Measurements from ENCODE around the gene MRPS31.
"Not testable (repeated sequence)": the region's sequence is repeated elsewhere in the genome, so short reads cannot be mapped to it uniquely, and the experiment has no call there.

The MRPS31 gene

DNA sequence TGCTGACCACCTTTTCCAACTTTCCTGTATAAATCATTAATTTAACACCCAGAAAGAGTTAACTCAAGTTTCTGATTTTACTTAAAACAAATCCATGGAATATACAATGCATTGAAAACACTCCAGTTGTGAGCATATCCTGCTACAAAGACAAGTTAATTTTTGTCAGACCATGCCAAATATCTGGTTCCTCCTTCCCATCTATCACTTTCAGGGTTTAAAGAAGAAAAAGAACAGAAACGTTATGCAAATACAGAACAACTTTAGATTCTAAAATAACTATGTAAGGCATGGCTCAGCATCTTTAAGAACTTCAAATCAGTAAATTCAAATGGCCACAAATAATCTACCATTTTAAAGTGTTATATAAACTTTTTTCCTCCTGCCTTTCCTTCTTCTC lies 14.9 kb downstream of the MRPS31 start:
- DNase-seq, result no peak

DNA sequence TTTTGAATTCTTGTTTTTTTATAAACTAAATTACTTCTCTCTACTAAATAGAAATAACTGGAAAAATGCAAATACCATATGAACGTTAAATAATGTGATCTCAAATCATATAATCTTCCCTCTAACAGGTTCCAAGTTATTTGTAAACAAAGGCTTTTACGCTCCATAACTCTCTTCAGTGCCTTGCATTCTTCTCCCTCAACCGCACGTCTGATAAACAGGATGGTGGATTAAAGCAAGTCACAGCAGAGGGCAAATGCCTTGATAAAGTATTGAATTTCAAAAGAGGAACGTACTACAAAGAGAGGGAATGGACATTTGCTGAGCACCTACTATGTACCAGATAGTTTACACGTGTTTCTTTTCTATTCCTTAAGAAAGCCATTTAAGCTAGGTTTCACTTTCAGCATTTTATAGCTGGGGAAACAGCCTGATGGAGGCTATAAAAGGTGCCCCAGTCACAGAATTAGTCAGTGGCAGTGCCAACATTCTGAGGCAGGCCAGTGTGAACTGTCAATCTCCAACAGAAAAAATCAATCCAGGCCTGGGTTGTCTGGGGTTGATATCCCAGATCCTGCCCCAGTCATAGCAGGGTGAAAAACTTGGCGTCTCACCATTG lies 15.8 kb downstream of the MRPS31 start:
- no peak for DNase-seq

DNA sequence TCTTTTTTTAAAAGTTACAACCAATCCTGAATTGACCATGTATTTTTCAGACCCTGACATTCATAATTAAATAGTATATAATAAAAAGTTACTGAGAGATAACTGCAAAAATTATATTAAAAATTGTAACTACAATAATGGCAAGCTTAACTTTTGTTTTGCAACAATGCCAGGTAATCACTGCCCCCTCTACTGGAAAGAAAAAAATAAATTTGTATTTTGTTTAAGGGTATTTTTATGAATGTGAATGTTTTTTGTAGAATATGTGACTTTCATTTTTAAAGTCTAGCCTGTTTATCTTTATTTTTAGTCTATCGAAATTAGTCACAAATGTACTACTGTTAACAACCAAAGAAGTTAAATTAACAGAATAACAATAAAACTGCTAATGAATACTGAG lies 21.7 kb downstream of the MRPS31 start:
- no peak for DNase-seq

DNA sequence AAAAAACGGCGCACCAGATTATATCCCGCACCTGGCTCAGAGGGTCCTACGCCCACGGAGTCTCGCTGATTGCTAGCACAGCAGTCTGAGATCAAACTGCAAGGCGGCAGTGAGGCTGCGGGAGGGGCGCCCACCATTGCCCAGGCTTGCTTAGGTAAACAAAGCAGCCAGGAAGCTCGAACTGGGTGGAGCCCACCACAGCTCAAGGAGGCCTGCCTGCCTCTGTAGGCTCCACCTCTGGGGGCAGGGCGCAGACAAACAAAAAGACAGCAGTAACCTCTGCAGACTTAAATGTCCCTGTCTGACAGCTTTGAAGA lies 35.8 kb downstream of the MRPS31 start:
- DNase-seq, result not testable (repeated sequence)

DNA sequence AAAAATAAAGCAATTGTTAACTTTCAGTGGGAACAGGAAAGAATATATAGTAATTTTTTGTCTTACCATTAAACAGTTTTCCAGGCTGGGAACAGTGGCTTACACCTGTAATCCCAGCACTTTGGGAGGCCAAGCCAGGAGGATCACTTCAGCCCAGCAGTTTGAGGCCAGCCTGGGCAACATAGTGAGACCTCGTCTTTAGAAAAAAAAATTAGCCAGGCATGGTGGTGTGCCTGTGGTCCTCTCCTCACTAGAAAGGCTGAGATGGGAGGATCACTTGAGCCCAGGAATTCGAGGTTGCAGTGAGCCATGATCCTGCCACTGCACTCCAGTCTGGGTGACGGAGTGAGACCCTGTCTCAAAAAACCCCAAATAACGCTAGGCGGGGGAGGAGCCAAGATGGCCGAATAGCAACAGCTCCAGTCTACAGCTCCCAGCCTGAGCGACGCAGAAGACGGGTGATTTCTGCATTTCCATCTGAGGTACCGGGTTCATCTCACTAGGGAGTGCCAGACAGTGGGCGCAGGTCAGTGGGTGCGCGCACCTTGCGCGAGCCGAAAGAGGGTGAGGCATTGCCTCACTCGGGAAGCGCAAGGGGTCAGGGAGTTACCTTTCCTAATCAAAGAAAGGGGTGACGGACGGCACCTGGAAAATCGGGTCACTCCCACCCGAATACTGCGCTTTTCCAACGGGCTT lies 36.3 kb downstream of the MRPS31 start:
- not testable (repeated sequence) for DNase-seq

DNA sequence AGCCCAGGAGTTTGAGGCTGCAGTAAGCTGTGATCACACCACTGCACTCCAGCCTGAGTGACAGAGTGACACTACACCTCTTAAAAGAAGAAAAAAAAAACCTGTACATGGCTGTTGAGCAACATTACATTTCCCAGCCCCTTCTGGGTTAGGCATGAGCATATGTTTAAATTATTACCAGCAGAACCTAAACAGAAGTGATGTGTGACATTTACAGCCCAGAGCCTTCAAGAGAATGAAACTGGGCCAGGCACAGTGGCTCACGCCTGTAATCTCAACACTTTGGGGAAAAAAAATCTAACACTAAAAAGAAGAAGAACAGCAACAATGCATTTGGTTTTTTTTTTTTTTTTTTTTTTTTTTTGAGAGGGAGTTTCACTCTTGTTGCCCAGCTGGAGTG lies 38.3 kb downstream of the MRPS31 start:
- no peak for DNase-seq

DNA sequence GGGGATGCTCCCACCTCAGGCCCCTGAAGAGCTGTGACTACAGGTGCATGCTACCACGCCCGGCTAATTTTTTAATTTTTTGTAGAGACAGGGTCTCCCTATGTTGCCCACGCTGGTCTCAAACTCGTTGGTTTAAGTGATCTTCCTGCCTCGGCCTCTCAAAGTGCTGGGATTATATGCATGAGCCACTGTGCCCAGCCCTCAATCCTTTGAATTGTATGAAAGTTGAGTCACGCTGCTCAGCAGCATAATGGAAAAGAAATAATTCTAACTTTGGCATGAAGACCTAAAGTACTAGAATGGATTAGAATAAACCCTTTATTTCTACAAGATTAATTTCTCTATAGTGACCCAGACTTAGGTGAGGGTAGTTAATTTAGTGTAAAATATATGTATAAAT lies 42.4 kb downstream of the MRPS31 start:
- no peak for DNase-seq

DNA sequence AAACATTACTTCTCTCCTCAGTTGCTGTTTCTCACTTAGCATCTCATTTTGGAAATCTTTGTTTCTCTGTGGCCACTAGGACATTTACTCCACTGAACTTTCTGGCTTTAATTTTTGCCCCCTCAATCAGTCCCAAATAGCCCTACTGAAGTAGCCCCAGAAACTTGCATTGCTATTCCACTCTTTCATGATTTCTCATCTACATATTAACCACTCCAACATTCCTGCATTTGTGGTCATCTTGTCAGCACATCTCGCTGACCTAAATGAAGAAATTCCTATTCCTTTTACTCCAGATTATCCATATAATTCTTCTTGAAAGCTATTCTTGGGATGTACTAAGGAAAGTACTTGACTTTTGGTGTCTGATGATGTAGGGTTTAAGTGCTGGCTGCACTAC lies 56.6 kb downstream of the MRPS31 start:
- not testable (repeated sequence) for DNase-seq

DNA sequence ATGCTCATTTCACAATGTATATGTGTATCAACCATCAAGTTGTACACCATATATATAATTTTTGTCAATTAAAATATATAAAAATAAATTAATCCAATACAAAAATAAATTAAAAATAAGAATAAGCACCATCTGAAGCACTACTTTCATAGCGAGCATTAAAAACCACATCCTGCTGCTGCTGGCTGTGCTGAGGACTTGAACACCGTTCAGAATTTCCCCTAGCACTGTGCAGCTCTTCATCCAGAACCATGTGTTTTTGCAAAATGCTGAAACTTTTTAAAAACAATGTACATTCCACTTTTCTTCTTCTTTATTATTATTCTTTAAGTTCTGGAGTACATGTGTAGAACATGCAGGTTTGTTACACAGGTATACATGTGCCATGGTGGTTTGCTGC lies 64.6 kb downstream of the MRPS31 start:
- DNase-seq, result no peak

DNA sequence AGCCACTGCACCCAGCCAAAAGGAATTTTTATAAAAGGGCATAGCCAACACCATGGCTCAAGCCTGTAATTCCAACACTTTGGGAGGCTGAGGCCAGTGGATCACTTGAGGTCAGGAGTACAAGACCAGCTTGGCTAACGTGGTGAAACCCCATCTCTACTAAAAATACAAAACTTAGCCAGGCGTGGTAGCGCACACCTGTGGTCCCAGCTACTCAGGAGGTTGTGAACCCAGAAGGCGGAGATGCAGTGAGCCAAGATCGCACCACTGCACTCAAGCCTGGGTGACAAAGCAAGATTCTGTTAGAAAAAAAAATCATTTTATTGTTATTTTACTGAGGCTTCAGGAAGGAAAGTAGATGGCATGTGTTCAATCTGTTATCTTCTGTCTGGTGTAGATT lies 73.3 kb downstream of the MRPS31 start:
- DNase-seq, result no peak

DNA sequence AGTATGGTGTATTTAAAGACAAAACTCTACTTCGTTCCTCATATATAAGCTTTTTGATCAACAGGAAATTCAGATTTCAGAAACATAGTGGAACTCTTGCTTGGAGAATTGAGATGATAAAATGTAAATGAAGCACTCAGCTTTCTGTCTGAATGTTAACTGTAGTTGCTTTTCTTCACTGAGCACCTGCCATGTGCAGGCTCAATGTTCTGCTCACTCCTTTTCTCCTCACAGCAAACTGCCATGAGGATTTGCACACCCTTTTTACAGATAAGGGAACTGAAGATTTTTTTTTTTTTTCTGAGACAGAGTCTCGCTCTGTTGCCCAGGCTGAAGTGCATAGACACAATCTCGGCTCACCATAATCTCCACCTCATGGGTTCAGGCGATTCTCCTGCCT lies 76.6 kb downstream of the MRPS31 start:
- DNase-seq, result no peak

DNA sequence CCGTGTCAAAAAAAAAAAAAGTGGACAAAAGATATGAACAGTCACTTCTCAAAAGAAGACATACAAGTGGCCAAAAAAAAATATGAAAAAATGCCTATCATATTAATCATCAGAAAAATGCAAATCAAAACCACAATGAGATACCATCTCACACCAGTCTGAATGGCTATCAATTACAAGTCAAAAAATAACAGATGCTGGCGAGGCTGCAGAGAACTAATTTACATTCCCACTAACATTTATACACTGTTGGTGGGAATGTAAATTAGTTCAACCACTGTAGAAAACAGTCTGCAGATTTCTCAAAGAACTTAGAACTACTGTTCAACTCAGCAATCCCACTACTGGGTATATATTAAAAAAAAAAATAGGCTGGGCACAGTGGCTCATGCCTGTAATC lies 78.0 kb downstream of the MRPS31 start:
- DNase-seq, result no peak

DNA sequence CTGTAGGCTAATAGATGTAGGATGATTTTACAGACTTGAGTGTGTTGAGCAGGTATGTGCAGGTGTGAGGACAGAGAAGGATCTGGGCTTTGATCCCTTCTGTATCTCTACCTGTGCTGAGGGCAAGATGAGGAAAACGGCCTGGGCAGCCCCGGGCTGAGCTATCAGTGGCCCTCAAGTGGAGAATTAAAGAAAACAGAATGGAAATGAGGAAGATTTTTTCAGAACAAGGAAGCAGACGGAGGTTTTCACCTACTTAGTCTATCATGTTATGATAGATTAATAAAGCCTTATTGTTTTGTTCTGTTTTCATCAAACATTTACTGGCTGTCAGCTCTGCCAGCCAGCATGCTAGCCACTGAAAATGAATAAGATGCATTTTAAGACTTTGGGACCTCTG lies 82.2 kb downstream of the MRPS31 start:
- DNase-seq, result no peak

DNA sequence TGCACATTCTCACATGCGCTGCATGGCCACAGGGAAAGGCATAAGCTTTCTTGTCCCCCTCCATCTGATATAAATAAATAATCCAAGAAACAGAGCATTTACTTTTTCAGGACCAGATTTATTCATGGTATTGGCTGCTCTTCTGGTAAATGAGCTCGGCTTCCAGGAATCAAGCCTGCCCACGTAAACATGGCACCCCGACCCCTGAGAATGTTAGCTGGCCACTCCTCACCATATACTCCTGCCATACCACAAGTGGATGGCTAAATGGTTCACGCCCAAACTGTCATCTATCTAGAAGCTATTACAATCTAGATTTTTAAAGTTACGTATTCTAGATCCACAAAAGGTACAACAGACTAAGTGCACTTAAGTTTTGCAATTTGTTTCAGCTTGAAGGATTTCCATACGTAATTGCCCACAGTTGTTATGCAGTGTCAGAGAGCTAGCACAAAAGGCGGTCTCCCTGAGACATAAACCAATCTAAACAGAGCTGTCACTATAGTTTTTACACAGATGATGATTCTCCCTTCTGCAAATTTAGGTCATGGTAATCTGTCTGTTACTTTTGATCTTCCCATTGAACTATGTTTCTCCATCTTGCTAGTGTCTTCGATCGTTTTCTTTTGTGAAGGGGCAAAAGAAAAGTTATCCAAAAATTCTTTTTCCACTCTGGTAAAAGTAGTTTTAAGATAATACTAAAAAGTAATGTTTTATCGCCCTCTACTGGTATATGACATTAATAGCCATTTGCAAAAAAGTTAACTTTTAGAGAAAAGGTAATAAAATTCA lies 88.3 kb downstream of the MRPS31 start:
- DNase-seq, result no peak

DNA sequence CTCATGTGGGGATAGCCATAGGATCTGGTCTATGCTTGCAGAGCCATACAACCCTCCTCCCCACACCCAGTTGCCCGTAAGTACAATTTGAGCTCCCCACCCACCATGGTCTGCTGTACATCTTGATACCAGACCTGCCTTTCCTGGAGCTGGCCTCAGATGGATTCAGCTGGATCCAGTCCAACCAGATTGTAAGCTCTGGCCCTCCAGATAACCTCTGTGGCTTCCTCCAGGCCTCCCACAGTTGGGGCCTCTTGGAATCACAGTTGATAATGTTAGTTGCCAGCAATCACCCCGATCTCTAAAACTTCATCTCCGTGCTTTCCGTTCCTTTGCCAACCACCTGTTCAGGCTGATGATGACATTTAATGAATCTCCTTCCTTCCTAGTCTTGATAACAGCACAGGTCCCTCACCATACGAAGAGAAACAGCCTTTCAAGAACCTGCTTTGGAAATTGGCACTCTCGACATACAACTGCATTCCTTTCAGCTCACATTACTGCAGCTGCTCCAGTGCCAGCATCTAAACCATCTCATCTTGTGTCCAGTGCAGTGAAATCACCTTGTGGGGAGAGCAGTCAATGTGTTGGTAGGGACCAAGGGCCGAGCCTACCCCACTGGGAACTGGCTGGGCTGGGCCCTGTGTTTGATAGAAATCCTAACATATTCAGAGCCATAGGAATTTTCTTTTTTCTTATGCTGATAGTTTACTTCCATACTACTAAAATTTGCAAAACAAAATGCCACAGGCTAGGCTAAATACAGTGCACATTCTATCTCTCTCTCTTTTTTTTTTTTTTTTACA lies 89.4 kb downstream of the MRPS31 start:
- DNase-seq, result no peak

DNA sequence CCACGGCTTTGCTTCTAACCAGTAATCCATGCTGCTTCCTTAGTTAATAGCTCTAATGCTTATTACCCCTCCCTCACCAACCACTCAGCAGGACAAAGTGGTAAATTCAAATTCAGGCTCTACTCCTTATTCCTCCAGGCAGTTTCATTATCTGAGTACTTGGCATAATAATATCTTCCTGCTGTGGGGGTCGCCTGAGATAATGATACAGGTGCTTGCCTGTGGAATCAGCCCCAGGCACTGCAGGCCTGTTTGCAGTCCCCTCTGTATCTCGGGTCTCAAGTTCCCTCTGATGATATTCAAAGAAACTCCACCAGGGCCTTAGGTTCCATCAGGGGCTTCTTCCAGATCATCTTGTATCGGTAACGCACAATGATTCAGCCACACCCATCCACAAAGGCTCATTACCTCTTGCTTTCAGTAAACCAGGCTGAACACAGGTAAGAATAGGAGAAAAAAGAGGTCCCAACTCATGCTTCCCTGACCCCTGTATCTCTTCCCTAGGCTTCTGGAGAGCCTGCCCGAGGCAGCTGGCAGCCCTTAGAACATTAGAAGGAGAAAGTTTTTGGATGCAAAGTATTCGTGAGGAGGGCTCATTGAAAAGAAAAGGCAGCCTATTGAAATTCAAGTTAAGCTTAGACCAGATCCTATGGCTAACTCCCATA lies 90.2 kb downstream of the MRPS31 start:
- DNase-seq, result no peak

DNA sequence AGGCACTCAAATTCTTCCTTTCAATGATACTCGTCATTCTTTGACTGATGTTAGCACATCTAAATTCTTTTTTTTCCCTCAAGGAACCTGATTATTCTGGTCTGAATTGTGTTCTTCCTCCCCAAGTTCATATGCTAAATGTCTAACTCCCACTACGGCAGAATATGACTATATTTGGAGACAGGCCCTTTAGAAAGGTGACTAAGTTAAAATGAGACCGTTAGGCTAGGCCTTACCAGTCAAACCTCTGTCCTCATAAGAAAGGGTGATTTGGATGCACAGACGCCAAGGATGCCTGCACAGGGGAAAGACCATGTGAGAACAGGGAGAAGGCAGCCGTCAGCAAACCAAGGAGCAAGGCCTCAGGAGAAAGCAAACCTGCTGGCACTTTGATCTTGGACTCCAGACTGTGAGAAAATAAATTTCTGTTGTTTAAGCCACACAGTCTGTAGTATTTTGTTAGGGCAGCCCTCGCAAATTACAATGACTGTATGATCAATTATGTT lies 91.5 kb downstream of the MRPS31 start:
- DNase-seq, result no peak
